Measurements from ENCODE around the gene MRPL55.
"Not testable (repeated sequence)": the region's sequence is repeated elsewhere in the genome, so short reads cannot be mapped to it uniquely, and the experiment has no call there.

The MRPL55 gene

GRCh38 chr1:228125185-228125584, 16.1 kb upstream of the MRPL55 start:
- DNase-seq (ENCODE audit: extremely low read depth in 1 of 2, low read depth in 1 of 2), result no peak

DNA sequence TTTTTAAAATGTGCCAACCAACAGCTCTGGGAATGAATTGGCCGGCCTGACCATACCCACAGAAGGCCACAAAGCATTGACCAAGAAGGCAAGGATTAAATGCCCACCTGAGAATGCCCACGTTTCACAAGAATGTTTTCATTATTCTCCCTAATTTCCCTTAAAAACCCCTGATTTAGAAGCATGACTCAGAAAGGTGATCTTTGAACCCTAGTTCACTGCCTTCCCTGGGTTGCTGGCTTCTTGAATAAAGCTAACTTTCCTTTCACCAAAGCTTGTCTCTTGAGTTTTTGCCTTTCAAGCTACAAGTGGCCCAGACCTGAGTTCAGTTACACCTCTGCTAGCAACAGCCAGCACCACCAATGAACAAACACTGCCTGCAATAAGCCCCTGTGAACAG, 14.4 kb upstream of the MRPL55 start:
- DNase-seq (ENCODE audit: extremely low read depth in 1 of 2, low read depth in 1 of 2), result no peak

DNA sequence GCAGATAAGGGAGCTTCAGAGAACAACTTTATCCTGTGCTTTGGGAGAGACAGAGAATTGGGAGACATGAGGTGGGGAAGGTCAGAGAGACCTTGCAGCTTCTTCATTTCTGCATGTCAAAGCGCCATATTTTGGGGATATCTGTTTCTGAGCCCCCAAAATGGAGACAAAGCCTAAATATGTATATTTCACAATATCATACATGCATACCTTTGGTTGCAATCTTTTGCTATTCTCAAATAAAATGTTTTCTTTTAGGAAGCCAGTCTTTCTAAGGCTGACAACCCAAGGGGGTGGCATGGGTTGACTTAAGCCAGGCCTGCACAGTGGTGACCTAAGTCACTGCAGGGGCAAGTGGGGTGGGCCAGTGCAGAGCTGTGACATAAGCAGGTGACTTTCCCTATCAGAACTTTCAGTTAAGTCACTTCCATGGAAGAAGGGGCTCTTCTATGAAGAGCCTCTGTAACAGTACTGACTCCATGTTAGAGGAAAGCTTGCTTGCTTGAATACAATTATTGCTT, 13.9 kb upstream of the MRPL55 start:
- DNase-seq (ENCODE audit: extremely low read depth in 1 of 2, low read depth in 1 of 2), result no peak

GRCh38 chr1:228120857-228121489, 11.9 kb upstream of the MRPL55 start:
- DNase-seq (ENCODE audit: extremely low read depth in 1 of 2, low read depth in 1 of 2), result no peak

- DNase-seq (ENCODE audit: extremely low read depth in 1 of 2, low read depth in 1 of 2), result no peak
Measured at GRCh38 chr1:228120351-228120750, 11.3 kb upstream of the MRPL55 start.

- DNase-seq (ENCODE audit: extremely low read depth in 1 of 2, low read depth in 1 of 2), result no peak
Measured at GRCh38 chr1:228118040-228118439, 8.9 kb upstream of the MRPL55 start.

- DNase-seq (ENCODE audit: extremely low read depth in 1 of 2, low read depth in 1 of 2), result no peak
Measured at GRCh38 chr1:228117335-228117734, 8.2 kb upstream of the MRPL55 start.

DNA sequence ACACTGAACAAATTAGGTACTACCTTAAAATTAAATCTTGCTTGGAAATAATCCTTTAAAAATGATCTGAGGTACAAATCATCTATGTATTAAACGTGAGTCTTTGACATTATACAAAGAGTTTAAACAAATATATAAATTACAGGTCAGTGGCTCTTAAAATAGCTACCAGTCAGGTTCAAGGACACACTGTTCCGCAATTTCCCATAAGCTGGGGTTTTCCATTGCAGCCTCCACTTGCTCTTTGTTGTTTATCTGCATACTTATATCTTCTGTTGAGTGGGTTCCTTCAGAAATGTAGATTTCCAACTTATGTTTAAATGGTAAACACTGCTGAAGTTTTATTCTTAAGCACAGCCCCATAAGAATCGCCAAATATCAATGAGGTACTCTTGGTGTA, 5.7 kb upstream of the MRPL55 start:
- no peak for DNase-seq (ENCODE audit: extremely low read depth in 1 of 2, low read depth in 1 of 2)

DNA sequence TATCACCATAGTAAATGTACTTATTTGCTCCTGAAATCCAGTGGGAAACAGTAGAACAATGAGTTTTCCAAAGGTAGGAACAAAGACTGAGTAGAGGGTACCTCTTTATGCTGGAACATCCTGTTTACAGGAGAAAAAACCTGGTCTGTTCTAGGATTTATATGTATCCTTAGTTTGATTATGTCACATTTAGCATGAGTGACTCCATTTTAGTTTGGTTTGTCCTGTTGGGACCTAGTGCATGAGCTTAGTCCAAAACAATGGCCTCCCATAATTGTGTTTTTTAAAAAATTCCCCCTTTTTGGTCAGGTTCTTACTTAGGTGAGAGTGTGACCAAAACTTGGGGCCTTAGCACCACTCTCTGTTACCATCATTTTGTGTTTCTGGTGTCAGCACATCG, 3.5 kb upstream of the MRPL55 start:
- no peak for DNase-seq (ENCODE audit: extremely low read depth in 1 of 2, low read depth in 1 of 2)

GRCh38 chr1:228112167-228112566, 3.1 kb upstream of the MRPL55 start:
- DNase-seq (ENCODE audit: extremely low read depth in 1 of 2, low read depth in 1 of 2), result no peak

DNA sequence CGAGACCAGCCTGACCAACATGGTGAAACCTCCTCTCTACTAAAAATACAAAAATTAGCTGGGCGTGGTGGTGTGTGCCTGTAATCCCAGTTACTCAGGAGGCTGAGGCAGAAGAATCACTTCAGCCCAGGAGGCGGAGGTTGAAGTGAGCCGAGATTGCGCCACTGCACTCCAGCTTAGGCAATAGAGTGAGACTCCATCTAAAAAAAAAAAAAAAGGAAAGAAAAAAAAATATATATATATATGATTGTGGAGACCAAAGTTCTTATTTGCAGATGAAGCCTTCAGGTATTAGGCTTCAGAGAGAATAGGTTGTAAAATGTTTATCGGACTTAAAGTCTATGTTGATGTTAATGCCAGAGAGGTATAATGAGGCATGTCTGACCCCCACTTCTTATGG, 2.2 kb upstream of the MRPL55 start:
- DNase-seq (ENCODE audit: extremely low read depth in 1 of 2, low read depth in 1 of 2), result not testable (repeated sequence)

DNA sequence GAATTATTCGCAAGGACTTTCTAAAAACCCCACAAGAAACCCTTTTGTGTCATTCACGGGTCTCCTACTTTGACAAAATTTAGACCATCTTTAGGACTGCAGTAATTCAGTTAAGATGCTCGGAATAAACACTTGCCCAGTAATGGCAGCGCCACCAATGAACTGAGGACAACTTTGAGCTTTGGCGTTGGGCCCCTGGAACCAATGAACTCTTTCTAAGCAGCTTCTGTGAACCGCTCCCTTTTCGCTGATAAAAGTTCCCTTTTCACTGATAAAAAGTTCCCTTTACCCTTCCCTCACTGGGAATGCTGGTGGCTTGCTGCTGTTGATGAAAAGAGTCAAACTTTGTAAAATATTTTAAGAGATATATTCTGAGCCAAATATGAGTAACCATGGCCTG, 1.5 kb upstream of the MRPL55 start:
- no peak for DNase-seq (ENCODE audit: extremely low read depth in 1 of 2, low read depth in 1 of 2)

DNA sequence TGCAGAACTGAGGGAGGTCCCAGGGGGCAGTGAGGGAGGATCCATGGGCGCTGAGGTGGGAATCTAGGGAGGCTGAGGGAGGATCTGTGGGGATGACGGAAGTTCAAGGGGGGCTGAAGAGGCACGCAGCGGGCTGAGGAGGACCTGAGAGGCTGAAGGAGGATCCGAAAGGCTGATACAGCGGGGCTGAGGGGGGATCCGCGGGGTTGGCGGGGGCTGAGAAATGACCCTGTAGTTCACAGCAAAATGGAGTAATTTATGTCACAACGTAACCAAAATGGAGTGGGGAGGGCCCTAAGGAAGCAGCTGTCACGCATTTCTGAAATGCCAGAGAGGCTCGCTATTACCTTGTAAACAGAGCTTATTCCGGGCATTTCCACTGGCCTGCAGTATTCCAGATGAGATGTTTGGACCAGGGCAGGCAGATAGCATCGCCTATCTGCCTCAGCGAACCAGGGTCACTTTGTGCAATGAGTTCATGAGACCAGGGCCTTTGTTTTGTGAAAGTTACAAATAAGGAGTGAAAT, 926 bp upstream of the MRPL55 start:
- DNase-seq (ENCODE audit: extremely low read depth in 1 of 2, low read depth in 1 of 2), result no peak

GRCh38 chr1:228108742-228109072, 392 bp downstream of the MRPL55 start:
- DNase-seq (ENCODE audit: extremely low read depth in 1 of 2, low read depth in 1 of 2), result no peak

DNA sequence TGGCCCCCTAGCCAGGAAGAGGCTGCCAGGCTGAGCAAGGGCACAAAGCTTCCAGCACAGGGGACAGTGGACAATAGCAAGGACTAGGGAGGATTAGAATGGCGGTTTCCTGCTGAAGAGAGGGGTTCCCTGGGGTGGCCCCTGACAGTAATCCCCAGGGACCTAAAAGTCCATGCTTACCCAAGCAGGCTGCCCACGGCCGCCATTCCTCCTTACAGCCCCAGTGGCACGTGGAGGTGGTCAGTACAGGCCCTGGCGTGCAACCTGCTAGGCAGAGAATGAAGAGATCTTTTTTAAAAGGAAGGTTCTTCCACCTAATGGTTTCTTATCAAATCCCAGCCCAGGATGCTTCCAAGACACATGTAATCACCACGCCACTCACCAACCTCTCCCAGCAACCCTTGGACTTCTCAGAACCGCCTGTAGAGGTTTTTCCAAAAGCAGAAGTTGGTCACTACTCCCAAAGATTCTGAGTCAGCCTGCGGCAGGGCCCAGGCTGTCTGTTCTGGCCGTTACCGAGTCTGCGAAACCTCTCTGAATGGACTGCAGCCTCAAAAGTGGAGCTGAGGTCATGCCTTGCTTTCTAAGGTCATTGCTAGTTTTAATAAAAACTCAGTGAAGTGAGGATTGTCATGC, 926 bp downstream of the MRPL55 start:
- DNase-seq (ENCODE audit: extremely low read depth in 1 of 2, low read depth in 1 of 2), result no peak

GRCh38 chr1:228107636-228108035, 1.5 kb downstream of the MRPL55 start:
- no peak for DNase-seq (ENCODE audit: extremely low read depth in 1 of 2, low read depth in 1 of 2)

DNA sequence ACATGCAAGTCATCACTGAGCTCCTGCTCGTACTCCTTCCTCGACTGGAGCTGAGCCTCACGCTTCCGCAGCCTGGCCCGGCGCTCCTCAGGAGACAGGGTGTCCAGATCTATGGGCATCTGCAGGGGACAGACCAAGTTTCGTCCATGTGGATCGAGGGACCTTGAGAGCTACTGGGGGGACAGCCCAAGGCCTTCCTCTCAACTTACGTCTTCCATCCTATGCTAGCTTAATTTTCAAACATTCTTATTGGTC, 2.4 kb downstream of the MRPL55 start:
- DNase-seq (ENCODE audit: extremely low read depth in 1 of 2, low read depth in 1 of 2), result no peak

GRCh38 chr1:228105996-228106799, 2.9 kb downstream of the MRPL55 start:
- no peak for DNase-seq (ENCODE audit: extremely low read depth in 1 of 2, low read depth in 1 of 2)

DNA sequence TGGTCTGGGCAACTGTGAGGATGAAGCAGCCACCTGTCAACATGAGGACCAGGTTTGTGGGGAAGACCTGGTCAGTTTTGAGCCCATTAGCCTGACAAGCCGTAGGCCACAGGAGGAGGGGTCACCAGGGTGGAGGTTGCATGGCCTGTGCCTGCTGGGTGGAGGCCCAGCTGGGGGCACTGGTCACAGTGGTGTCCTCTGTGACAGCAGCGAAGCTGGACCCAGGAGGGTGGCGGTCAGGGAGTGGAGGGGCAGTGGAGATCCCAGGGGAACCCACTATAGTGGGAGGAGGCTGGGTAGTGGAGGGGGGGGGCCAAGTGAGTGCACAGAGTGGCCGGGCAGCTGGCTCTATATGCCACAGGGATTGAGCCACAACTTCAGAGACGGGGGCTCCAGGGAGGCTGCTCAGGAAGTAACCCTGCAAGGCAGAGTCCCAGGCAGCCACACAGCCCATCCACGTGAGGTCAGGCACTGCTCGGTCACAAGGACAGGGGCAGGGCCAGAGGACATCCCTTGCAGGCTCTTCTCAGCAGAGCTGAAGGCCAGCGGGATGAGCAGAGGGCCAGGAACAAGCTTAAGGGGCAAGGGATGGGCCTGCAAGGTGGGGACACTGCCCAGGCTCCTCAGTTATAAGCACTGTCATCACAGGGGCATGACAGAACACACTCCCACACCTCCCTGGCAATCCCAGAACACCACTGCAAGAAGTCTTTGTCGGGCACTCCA, 3.7 kb downstream of the MRPL55 start:
- DNase-seq (ENCODE audit: extremely low read depth in 1 of 2, low read depth in 1 of 2), result no peak

- DNase-seq (ENCODE audit: extremely low read depth in 1 of 2, low read depth in 1 of 2), result no peak
Measured at GRCh38 chr1:228104526-228105269, 4.4 kb downstream of the MRPL55 start.
